GM19455 (cell line): ENCODE results near the gene LDLRAD1.
"Not testable (repeated sequence)": the region's sequence is repeated elsewhere in the genome, so short reads cannot be mapped to it uniquely, and the experiment has no call there.

Experiments
- ATAC-seq: cut with Tn5 transposase; IDR thresholded peaks from one replicate; pipeline ENCODE4 v1.9.1; 2021; ENCODE audit not compliant: unreplicated experiment

Gene LDLRAD1

DNA sequence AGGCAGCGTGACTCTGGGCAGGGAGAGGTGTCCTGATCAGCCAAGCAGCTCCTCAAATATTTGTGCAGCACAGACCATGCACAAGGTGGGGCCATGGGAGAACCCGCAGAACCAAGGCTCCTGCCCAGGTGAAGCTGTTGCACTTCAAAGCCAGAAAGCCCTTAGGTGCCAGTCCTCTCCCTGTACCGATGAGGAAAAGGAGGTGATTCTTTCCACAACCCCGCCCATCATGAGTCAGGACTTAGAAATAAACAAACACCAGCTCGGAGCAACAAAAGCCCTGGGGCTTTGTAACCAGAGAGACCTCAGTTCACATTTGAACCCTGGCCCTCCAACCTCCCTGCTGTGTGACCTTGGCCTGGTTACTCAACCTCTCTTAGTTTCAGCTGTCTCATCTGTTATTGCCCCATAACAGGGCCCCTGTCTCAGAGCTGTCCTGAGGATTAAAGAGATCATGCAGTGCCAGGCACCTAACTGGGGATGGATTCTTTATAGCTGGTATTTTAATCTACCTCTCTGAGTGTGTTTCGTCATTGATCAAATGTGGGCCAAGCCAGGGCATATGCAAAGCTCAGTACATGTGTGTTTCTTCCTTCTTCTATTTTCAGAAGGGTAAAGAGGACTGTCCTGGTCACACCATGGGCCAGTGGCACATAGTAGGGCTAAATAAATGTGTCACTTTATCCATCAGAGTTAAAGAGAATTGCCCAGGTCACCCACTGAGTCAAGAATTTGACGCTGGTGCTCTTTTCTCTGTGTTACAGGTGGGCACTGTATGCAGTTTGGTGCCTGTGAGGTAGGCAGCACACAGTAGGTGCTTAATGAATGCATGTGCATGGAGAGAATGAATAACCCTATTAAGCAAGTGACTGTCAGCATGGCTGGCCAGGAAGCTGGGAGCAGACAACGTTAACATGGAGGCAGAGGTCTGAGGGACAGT, 1.4 kb downstream of the LDLRAD1 start:
- no peak for ATAC-seq

GRCh38 chr1:54014009-54014629, 3.9 kb downstream of the LDLRAD1 start:
- no peak for ATAC-seq

DNA sequence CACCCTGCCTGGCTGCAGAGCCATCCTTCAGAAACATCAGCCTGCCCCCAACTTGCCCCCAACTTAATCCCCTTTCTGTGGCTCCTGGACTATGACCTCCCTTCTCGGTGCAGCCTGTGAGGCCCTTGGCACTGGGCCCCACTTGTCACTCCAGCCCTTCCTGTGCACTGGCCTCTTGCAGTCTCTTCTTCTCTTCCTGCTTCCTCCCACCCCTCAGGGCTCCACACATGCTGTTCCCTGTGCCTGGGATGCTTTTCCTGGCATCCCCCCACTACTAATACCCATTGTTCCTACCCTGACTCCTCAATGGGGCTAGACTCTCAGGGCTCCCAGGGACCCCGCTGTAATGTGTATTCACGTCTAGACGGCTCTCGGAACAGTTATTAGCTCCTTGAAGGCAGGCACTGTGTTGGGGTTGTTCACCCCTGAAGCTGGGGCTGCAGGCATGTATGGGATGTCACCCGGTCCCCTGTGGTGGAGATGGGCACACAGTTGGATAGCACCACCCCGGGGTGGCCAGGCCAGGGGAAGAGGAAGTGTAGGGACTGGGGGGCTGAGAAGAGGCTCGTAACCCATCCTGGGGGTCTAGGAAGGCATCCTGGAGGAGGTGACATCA, 4.5 kb downstream of the LDLRAD1 start:
- ATAC-seq = no peak

GRCh38 chr1:54012863-54013262, 5.1 kb downstream of the LDLRAD1 start:
- no peak for ATAC-seq

DNA sequence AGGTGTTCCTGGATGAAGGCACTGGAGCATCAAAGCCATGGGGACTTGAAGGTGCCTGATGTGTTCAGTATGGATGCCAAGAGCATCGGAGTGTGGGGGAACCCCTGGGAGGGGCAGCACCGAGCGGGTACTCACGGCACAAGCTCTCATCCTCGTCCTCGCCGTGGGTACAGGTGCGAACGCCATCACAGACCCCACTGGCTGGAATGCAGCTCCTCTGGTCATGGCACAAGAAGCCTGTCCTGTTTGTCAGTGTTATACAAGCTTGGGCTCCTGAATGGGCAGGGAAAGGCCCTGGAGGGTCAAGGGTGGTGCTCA, 6.0 kb downstream of the LDLRAD1 start:
- ATAC-seq = no peak

GRCh38 chr1:54011316-54012007, 6.5 kb downstream of the LDLRAD1 start:
- ATAC-seq = no peak

DNA sequence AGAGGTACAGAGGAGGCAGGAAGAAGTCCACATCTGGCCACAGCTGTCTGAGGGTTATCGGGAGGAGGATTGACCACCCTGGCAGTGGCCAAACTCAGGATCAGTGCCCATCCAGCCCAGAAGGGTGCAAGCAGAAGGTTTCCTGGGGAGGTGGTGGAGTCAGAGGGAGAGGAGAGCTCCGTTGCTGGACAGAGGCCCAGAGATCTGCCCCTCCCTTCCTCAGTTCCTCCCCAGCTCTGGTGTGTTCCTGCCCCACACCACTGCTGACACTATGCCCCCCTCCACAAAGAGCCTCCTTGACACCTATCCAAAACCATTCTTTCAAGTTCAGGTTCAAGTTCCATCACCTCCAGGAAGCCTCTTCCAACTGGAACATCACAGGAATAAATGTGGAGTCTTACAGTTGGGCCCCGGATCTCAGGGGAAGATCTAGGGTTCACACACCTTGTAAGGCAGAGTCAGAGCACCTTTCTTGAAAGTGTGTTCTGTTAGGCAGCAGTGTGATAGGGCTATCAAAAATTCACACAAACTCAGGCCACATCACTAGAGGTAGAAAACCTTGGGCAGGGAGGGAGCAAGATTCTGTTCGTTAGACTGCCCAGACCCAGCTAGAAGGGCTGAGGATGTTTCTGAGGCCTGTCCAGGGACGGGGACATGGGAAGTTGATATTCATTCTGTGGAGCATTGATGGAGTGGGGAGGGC, 7.4 kb downstream of the LDLRAD1 start:
- no peak for ATAC-seq

DNA sequence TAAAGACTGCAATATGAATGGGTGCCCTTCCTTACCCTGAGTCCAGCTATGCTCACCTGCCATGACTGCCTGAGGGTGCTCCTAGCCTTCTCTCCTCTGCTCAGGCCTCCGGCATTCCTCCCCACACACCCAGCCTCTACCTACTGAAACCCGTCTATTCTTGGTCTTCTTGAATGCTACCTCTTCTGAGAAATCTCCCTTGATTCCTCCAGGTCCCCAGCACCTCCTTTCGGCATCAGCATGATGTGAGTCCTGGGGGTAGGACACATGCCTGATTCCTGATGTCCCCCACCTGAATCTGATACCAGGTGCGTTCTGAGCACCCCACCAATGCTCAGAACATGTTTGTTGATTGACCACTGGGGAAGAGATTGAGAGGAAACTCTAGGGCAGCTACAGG, 8.6 kb downstream of the LDLRAD1 start:
- no peak for ATAC-seq

DNA sequence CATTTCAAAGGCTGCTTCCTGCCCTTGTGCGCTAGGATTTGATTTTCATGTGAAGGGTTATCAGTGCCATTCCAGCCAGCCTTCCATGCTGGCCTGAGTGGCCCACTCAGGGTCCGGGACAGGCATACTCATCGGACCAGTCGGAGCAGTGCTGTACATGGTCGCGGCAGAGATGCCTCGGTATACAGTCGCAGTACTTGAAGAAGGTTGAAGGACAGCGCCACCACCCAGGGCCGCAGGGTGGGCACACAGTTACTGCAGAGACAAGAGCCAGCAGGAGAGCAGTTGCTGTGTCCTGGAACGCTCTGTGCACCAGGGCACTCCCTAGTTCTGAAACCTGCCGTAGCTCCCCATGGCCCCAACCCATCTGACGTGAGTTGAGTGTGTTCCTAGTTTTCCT, 9.1 kb downstream of the LDLRAD1 start:
- ATAC-seq = no peak

GRCh38 chr1:54007613-54008012, 10.4 kb downstream of the LDLRAD1 start:
- no peak for ATAC-seq

DNA sequence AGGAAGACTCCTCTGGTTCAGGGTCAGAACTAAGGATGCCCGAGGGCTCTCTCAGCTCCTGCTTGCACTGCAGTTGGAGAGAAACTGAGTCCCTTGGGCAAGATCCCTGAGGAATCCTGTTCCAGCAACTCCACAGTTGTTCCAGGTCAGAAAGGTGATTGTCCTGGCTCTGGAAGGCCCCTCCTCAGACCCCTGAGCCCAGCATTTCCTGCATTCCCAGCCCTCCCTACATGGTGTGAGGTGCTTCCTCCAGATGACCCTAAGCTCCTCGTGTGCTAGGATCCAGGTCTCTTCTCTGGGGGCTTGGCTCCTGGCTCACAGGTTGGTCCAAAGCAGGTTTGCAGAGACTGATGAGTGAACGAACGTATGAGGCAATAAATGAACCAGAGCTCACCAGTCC, 11.5 kb downstream of the LDLRAD1 start:
- ATAC-seq = no peak

DNA sequence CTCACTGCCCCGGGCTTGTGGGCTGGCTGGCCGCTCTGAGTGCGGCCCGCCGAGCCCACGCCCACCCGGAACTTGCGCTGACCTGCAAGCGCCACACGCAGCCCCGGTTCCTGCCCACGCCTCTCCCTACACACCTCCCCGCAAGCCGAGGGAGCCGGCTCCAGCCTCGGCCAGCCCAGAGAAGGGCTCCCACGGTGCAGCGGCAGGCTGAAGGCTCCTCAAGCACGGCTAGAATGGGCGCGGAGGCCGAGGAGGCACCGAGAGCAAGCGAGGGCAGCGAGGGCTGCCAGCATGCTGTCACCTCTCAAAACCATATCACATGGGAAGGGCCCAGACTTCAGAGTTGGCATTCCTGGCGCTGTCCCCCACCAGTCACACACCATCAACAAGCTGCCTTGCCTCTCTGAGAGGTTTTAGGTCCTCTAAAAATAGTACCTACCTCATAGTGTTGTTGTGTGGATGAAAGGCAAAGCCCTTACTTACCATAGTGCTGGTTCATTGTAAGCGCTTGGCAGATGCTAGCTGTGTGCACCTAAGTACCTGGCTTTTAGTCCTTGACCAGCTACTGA, 13.4 kb downstream of the LDLRAD1 start:
- no peak for ATAC-seq

- ATAC-seq = not testable (repeated sequence)
These were observed 14.1 kb downstream of the LDLRAD1 start for GRCh38 chr1:54003750-54004480.

- no peak for ATAC-seq
These were observed 14.7 kb downstream of the LDLRAD1 start for GRCh38 chr1:54003249-54003646.

- ATAC-seq = no peak
These were observed 15.3 kb downstream of the LDLRAD1 start for GRCh38 chr1:54002544-54003248.

- ATAC-seq = no peak
These were observed 16.4 kb downstream of the LDLRAD1 start for GRCh38 chr1:54001591-54001990.

DNA sequence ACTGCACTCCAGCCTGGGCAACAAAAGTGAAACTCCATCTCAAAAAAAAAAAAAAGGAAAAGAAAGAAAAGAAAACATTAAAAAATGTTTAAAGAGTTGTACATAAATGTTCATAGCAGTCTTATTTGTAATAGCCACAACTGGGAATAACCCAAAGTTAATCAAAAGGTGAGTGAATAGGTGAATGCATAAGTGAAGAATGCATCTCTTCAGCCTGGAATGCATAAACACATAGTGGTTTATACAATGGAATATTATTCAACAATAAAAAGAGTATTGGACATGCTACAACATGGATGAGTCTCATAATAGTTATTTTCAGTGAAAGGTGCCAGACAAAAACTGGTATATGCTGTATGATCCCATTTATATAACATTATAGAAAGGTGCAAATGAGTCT, 18.1 kb downstream of the LDLRAD1 start:
- ATAC-seq = no peak

DNA sequence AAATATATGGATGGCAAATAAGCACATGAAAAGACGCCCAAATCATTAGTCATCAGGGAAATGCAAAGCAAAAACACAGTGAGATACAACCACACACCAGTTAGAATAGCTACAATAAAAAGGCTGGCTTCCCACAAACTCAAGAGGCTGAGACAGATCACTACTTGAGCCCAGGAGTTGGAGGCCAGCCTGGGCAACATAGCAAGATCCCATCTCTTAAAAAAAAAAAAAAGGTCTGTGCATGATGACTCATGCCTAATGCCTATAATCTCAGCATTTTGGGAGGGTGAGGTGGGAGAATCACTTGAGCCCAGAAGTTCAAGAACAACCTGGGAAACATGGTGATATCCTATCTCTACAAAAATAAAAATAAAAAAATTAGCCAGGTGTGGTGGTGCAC, 19.8 kb downstream of the LDLRAD1 start:
- no peak for ATAC-seq

GRCh38 chr1:53995683-53996082, 22.3 kb downstream of the LDLRAD1 start:
- ATAC-seq = no peak
